CD4-positive, alpha-beta T cell (primary cell): Measurements from ENCODE around the gene AK2. TPM values are rescaled to one million over a fixed set of nuclear protein-coding genes. Genes with fewer than 3 reads are reported as not detected.
A peak's percentile ranks its signal among the peaks of the same experiment; 100 is the strongest.

ENCODE experiments used
- ATAC-seq: fragments of 200-7000 bp; cut with Tn5 transposase; one replicate; pipeline ENCODE4 v1.10.0; 2022; ENCODE audit warnings: mild to moderate bottlenecking; ENCODE audit not compliant: poor library complexity
- CTCF ChIA-PET: fragments of 350-600 bp; sonication (Branson Sonifier 250); formaldehyde crosslinking; loops from one replicate; lab custom pipeline; 2021; ENCODE audit warnings: antibody characterized with exemption, inconsistent platforms; lab: Charles Lee
- POLR2A ChIA-PET: fragments of 350-600 bp; sonication (Branson Sonifier 250); formaldehyde crosslinking; loops from one replicate; lab custom pipeline; 2021; ENCODE audit warnings: antibody characterized with exemption, inconsistent platforms; lab: Charles Lee
- DNase-seq, 14 experiments: peaks; one replicate each; pipeline ENCODE4 v3.0.0-alpha.2; 2013 to 2020; ENCODE audit warnings: mixed read lengths in 2 of 14
- H3K27ac ChIP-seq, 2 donors: one replicate each; pipeline versions ENCODE4 v1.5.1 to v1.7.0; 2013; ENCODE audit warnings: low read length in 2 of 2, low read depth in 1 of 2, mild to moderate bottlenecking in 1 of 2
- H3K27me3 ChIP-seq, 2 experiments: 1 replicate in 1 of 2; 2 replicates in 1 of 2; pipeline versions ENCODE4 v1.6.1 to v1.7.0; 2013; ENCODE audit warnings: low read length in 2 of 2, control low read depth in 1 of 2, mild to moderate bottlenecking in 1 of 2, moderate library complexity in 1 of 2; ENCODE audit not compliant: insufficient read depth in 2 of 2, control insufficient read depth in 1 of 2
- H3K36me3 ChIP-seq: one replicate; pipeline ENCODE4 v1.6.1; 2013; ENCODE audit warnings: low read length, control low read depth; ENCODE audit not compliant: insufficient read depth
- H3K4me1 ChIP-seq: one replicate; pipeline ENCODE4 v1.6.1; 2013; ENCODE audit warnings: low read length, control low read depth; ENCODE audit not compliant: insufficient read depth
- H3K4me3 ChIP-seq: one replicate; pipeline ENCODE4 v1.5.1; 2013; ENCODE audit warnings: mild to moderate bottlenecking, low read length, moderate library complexity
- H3K9me3 ChIP-seq, 2 experiments: 1 replicate in 1 of 2; 2 replicates in 1 of 2; pipeline versions ENCODE4 v1.6.1 to v1.7.0; 2013; ENCODE audit warnings: low read length in 2 of 2, mild to moderate bottlenecking in 2 of 2, control low read depth in 1 of 2, moderate library complexity in 1 of 2; ENCODE audit not compliant: control insufficient read depth in 1 of 2, insufficient read depth in 1 of 2
- H3K27ac Mint-ChIP-seq: one replicate; pipeline ENCODE4 v1.8.0; 2020; ENCODE audit warnings: mixed read lengths
- H3K27me3 Mint-ChIP-seq: one replicate; pipeline ENCODE4 v1.8.0; 2021; ENCODE audit warnings: mixed read lengths
- H3K36me3 Mint-ChIP-seq: one replicate; pipeline ENCODE4 v1.8.0; 2021; ENCODE audit warnings: low read depth, mixed read lengths
- H3K4me1 Mint-ChIP-seq: one replicate; pipeline ENCODE4 v1.8.0; 2021; ENCODE audit warnings: low read depth, mixed read lengths
- H3K4me3 Mint-ChIP-seq: one replicate; pipeline ENCODE4 v1.8.0; 2020; ENCODE audit warnings: mild to moderate bottlenecking, mixed read lengths
- H3K9me3 Mint-ChIP-seq: one replicate; pipeline ENCODE4 v1.8.0; 2020; ENCODE audit warnings: mixed read lengths
- CTCF ChIP-seq: fragments of 200-600 bp; IDR thresholded peaks from one replicate; pipeline ENCODE4 v1.8.0; 2022; ENCODE audit warnings: antibody characterized with exemption, mild to moderate bottlenecking
- intact Hi-C, 2 experiments: fragments of 100-400 bp; cut with DNase I in 1 of 2; cut with micrococcal nuclease in 1 of 2; formaldehyde crosslinking; loops; one replicate each; pipeline versions ENCODE4 v1.15.1 to v1.9.0; 2023 to 2025; cut with DNase I, micrococcal nuclease
- total RNA-seq, 174 experiments: library from RNA in 2 of 174; stranded (reverse) in 2 of 174; gene quantifications; one replicate each; pipeline ENCODE4 v1.2.3 and lab custom pipeline; 2021 to 2026

The AK2 gene
- total RNA-seq, 2 experiments from 2014 or later = 25.6 to 30.4 TPM

GRCh38 chr1:33041026-33041425 is 4.3 kb upstream of the AK2 start:
- Histone ChIP-seq H3K4me3 (no peak overlapping the region), H3K9me3 (no peaks in the 10 kb centered on the region), H3K27me3 (no peaks in the 10 kb centered on the region), H3K4me1 (peaks cover 19% of the 10 kb centered on the region), H3K36me3 (no peaks in the 10 kb centered on the region), H3K27ac (no peak overlapping the region)
- ChIA-PET POLR2A (no interaction called here), CTCF (no interaction called here)
- Mint-ChIP-seq H3K27me3 (no peaks in the 10 kb centered on the region), H3K4me3 (no peak overlapping the region), H3K9me3 (no peaks in the 10 kb centered on the region), H3K27ac (no peak overlapping the region), H3K36me3 (peaks cover 7% of the 10 kb centered on the region), H3K4me1 (peaks cover 12% of the 10 kb centered on the region)
- intact Hi-C loops = no loop called here
- no peak for ATAC-seq
- no peak for DNase-seq
- TF ChIP-seq CTCF = no peak

- Mint-ChIP-seq H3K27ac (no peak overlapping the region), H3K27me3 (no peaks in the 10 kb centered on the region), H3K36me3 (peaks cover 9% of the 10 kb centered on the region), H3K9me3 (no peaks in the 10 kb centered on the region), H3K4me1 (peaks cover 24% of the 10 kb centered on the region), H3K4me3 (no peak overlapping the region)
- H3K27me3 ChIP-seq = no peaks in the 10 kb centered on the region
- DNase-seq = peak in 2 of 14 experiments; percentile 41 to 42
- TF ChIP-seq CTCF = no peak
- H3K9me3 ChIP-seq = no peaks in the 10 kb centered on the region
- intact Hi-C loops = loop anchor here in 1 of 2 experiments (5.0 kb wide), 2 partner anchors 42 to 78 kb away; partner anchors contain the start of genes AZIN2 and RNF19B
- H3K27ac ChIP-seq = no peak overlapping the region
- ChIA-PET CTCF (interaction anchor here (1.3 kb wide), 1 partner anchor 15 kb away, joined by 3 read pairs; no protein-coding TSS in a partner anchor), POLR2A (no interaction called here)
- H3K4me3 ChIP-seq = no peak overlapping the region
- ATAC-seq = no peak
- H3K4me1 ChIP-seq = peaks cover 22% of the 10 kb centered on the region
- H3K36me3 ChIP-seq = no peaks in the 10 kb centered on the region
Observed at GRCh38 chr1:33039840-33040239, 3.2 kb upstream of the AK2 start.

GRCh38 chr1:33036051-33036525 is 595 bp downstream of the AK2 start:
- H3K4me1 Mint-ChIP-seq = peaks cover 55% of the 10 kb centered on the region
- peaks cover 32% of the 10 kb centered on the region for H3K36me3 Mint-ChIP-seq
- Histone ChIP-seq H3K27me3 (no peaks in the 10 kb centered on the region), H3K9me3 (no peaks in the 10 kb centered on the region), H3K4me1 (peaks cover 35% of the 10 kb centered on the region), H3K27ac (peak overlapping the region in 1 of 2 donors; percentile 67), H3K4me3 (peak overlapping the region; percentile 93), H3K36me3 (peaks cover 12% of the 10 kb centered on the region)
- POLR2A ChIA-PET = interaction anchor here (1.4 kb wide), 1 partner anchor 10 kb away, joined by 5 read pairs; no protein-coding TSS in a partner anchor
- intact Hi-C loops = loop anchor here (2.0 to 5.0 kb wide), 4 partner anchors 45 to 437 kb away; partner anchors contain the start of genes AZIN2 (in 2 of the 2), RNF19B (in 1 of the 2) and ZSCAN20 (in 1 of the 2)
- H3K27me3 Mint-ChIP-seq = no peaks in the 10 kb centered on the region
- peak in 1 of 14 experiments; percentile 24 for DNase-seq
- ATAC-seq = no peak
- CTCF ChIA-PET = interaction anchor here (1.8 kb wide), 1 partner anchor 102 kb away, joined by 4 read pairs; no protein-coding TSS in a partner anchor
- TF ChIP-seq CTCF = no peak
- H3K9me3 Mint-ChIP-seq = no peaks in the 10 kb centered on the region
- peak overlapping the region; percentile 98 for H3K4me3 Mint-ChIP-seq
- H3K27ac Mint-ChIP-seq = peak overlapping the region; percentile 9
